Right renal cortex interstitium (tissue), 3 donors: ENCODE data around the gene ZNF407. TPM values are rescaled to one million over a fixed set of nuclear protein-coding genes. Genes with fewer than 3 reads are reported as not detected.
"Not testable (repeated sequence)": the region's sequence is repeated elsewhere in the genome, so short reads cannot be mapped to it uniquely, and the experiment has no call there.

Experiments
- DNase-seq, 3 donors: peaks; one replicate each; pipeline ENCODE4 v3.0.0-alpha.2; 2013; ENCODE audit warnings: low read depth in 3 of 3, low spot score in 2 of 3
- polyA plus RNA-seq, 3 donors: library from polyadenylated mRNA; unstranded; fragments of 120-200 nt; gene quantifications; one replicate each; pipeline ENCODE4 v1.2.1, GENCODE V29; 2013; ENCODE audit not compliant: insufficient read length in 3 of 3

Gene ZNF407
- polyA plus RNA-seq, 3 donors = 9.9 to 11.6 (median 10.9) TPM

DNA sequence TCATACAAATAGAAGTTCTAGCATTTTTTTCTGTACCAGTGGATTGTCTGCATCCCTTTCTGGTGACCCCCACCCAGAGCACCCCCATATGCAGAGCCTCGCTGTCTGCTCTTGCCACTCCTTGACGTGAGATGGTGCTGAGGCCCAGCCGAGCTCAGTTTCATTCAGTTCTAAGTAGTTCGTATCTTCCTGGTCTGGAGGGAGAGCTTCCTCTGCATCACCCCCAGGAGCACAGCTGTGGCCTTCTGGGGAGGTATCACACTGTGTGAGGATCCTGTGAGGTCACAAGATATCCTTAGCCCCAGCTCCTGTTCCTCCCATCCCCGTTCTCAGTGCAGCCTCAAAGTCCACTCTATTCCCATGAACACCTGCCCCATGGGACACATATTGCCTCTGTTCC, 478.6 kb downstream of the ZNF407 start:
- no peak for DNase-seq

DNA sequence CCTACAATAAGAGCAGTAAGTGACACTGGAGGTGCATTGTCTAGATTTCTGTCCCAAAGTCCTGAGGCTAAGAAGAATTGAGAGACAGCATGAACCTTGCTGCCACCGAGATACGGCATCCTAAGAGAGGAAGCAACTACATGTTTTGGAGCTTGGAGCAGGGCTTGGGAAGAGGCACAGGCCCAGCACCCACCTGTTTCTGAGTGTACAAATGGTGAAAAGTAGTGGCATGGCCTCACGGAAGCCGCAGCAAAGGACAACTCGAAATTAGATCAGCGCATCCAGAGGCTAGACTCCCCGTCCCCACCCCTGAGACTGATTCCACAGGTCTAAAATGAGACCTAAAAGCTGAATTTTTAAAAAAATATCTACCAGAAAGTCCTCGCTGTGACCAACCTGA, 483.8 kb downstream of the ZNF407 start:
- no peak for DNase-seq

DNA sequence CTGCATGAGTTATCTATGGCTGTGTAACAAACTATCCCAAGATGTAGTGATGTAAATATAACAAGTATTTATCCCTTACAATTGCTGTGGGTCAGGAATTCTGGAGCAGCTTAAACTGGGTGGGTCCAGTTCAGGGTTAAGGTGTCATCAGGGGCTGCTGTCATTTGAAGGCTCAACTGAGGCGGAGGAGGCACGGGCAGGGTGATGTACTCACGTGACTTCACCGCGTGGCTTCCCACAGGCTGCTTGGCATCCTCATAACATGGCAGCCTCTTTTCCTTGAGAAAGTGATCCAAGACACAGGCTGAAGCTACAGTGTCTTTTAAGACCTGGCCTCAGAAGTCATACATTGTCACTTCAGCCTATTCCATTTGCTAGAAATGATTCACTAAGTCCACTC, 485.5 kb downstream of the ZNF407 start:
- no peak for DNase-seq

DNA sequence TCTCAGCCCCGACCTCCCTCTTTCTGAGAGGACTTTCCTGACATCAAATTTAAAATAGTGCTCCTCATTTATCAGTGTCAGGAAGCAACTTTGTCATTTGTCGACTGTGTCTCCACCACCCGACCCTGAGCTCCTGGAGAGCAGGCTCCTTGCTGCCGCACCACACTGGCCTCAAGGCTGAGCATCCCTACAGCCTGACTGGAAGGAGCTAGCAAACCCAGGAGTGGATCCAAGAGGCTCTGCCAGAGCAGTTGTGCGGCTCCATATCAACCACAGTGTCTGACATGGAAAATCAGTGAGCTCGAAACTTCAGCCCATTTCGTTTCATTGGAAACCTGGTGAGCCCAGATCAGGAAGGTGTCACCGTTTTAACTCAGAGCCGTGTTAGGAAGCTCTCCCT, 486.1 kb downstream of the ZNF407 start:
- DNase-seq = no peak

DNA sequence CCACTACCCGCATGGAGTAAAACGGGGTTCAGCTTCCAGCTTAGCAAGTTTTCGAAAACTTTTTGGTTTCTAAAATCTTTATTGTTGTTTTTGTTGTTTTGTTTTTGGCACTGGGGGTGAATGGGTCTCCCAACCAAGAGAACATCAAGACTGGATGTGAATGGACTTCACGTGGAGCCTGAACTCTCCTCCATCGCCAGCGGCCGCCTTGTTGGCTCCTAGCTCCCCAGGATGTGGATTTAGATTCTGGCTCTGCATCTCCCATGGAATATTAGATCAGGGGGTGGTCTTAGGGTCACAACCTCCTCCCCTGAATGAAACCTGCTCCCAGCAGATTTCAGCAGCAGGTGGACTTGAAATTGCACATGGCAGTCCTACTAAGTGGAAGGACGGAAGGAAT, 488.0 kb downstream of the ZNF407 start:
- not testable (repeated sequence) for DNase-seq

DNA sequence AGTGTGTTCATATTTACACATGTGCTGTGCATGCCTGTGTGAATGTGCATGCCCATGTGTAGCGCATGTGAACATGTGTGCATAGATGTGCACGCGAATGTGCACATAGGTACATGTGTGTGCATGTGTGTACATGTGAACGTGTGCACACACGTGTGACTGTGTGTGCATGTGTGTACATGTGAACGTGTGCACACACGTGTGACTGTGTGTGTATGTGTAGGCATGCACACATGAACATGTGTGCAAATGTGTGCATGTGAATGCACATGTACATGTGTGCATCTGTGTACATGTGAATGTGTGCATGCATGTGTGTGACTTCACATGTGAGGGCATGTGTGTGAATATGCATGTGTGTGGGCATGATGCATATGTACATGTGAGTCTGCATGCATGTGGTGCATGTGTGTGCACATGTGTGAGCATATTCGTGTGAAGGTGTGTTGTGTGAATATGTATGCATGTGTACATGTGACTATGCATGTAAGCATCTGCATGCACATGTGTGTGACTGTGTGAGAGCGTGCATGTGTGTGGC, 488.9 kb downstream of the ZNF407 start:
- DNase-seq = no peak

DNA sequence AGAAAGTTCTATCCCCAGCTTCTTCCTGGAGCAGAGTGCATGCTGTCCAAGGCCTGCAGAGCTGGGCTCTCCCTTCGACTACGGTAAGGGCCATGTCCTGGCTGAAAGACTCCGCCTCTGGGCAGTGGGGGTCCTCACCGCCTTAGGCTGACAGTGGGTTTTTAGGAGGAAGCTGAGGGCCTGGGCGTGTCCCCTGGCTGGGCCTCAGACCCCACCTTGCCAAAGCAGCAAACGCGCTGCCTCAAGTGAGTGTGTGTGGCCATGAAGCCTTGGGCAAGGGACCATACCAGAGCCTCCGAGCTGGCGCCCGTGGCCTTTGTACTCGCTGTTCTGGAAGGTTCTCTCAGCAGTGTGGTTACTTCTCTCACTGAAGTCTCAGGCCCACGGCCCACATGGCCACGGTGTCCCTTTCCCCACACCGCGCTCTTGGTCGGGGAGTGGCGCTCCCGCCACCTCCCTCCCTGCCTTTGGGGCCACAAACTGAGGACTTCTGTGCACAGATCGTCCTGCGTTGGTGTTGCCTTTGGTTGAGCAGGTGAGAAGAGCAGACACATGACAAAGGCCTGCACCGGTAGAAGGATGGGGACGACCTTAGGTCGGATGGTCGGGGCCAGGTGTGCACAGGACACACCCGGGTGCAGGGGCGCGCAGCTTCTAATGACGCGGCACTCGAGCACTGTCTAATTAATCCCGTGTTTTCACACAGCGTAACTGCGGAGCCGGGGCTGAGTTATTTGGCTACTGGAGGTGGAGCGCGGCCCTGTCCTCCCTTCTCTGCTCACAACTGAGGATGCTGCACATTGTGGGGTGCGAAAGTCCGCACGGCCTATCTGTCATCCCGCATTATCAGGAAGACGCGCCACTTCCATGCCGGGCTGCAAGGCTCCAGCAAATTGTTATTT, 489.7 kb downstream of the ZNF407 start:
- no peak for DNase-seq

DNA sequence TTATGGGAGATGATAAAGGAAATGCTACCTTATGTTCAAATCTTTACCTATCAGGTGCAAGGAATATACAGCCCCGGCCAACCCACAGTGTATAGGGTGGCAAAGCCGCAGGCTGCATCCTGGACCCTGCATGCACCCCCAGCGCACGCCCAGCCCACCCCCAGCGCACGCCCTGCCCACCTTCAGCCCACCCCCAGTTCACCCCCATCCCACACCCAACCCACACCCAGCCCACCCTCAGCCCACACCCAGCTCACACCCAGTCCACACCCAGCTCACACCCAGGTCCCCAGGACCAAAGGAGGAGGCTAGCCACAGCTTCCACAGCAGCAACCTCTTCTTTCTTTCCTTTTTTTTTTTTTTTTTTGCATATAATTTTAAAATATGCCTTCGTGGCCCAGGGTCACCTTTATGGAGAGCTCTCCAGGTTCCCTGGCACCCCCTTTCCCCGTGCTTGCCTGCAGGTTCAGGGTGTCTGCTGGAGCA, 490.4 kb downstream of the ZNF407 start:
- no peak for DNase-seq

DNA sequence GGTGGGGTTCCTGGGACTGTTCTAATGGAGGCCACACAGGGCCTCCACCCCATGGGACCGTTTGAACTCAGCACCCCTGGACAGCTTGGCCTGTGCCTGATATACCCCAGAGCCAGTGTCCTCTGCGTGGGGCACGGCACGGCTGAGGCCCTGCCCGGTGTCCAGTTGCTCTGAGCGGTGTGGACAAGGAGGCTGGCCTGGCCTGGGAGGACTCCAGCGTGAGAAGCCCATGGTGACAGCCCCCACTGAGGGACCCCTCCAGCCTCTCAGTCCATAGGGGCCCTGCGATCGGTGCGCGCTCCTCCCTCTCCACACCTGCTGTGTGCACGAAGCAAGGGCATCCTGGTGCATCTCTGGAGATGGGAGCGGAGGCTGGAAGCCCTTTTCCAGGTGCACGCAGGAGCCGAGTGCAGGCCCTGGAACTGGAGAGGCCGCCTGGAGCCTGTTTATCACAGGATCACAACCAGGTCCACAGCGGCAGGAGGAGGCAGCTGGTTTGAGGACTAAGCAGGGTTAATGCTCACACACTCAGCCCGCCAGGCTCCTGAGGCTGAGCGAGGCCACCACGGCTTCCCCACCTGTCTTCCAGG, 491.0 kb downstream of the ZNF407 start:
- DNase-seq = no peak

DNA sequence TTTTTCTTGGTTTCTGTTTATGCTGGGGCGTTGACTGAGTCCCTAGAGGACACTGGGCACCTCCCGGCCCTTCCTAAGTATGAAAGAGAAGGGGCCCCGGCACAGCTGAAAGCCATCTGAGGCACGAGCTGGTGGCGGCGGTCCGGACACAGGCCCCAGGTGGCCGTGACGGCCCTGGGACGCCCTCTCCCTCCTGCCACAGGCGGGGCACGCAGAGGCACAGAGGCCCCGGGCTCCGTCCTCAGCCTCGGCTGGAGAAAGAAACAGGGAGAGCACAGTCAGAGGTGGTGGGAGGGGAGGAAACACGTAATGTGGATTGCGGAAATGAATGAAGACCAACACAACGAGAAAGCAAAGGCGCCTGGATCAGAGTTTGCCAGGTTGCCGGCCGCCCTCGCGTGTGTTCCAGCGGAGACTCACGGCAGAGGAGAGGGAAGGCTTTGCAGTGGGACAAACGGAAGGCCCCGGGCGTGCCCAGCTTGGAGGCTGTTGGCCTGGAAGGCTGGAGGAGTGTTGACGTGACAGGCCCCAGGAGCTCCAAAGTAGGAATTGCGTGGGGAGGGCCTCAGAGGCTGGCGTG, 492.2 kb downstream of the ZNF407 start:
- DNase-seq = no peak

DNA sequence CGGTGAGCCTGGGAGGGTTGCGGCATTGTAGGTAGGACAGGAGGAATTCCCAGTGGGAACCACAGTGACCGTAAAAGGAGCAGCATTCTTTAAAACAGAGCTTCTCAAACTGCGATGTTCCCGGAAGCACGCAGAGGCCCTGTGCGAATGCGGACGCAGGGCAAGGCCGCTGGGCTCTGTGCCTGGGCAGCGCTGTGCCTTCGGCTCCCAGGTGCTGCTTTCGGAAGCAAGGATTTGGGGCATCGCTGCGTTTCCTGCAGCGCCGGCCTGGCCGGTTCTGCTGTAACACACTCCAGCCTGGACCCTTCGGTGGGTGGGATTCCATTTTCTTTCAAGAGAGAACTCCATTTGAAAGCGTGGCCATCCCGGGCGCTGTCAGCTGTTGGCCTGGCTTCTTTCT, 492.7 kb downstream of the ZNF407 start:
- DNase-seq = no peak

DNA sequence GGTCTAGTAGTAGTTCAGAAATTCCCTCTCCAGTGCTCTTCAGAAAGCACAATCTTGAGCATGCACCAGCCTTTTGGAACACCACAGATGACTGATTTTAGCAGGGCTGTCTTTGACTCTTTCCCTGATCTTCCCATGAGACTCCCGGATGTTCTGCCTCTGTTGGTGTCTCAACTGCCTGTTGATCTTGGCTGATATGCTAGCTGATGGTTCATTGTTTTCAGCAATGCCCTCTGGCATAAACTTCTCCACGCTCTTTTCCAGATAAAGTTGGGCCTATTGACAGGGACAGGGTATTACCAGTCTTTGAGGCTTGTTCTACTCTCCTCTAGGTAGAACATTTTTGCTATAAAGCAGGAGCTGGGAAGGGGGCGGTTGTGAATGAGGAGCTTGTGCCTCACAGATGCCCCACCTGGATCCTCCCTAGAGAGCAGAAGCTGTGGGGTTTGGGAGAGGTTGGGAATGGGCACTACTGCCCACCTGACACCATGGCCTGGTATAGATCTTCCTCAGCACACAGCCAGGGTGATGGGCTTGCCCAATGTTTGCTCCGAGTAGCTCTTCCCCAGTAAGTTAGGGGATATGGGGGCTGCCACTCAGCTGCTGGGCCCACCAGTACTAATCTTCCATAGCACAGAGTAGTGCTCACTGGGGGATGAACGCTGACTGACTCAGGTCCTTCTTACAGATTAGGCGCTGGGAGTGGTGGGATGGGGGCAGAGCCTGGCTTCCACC, 500.0 kb downstream of the ZNF407 start:
- DNase-seq = no peak

DNA sequence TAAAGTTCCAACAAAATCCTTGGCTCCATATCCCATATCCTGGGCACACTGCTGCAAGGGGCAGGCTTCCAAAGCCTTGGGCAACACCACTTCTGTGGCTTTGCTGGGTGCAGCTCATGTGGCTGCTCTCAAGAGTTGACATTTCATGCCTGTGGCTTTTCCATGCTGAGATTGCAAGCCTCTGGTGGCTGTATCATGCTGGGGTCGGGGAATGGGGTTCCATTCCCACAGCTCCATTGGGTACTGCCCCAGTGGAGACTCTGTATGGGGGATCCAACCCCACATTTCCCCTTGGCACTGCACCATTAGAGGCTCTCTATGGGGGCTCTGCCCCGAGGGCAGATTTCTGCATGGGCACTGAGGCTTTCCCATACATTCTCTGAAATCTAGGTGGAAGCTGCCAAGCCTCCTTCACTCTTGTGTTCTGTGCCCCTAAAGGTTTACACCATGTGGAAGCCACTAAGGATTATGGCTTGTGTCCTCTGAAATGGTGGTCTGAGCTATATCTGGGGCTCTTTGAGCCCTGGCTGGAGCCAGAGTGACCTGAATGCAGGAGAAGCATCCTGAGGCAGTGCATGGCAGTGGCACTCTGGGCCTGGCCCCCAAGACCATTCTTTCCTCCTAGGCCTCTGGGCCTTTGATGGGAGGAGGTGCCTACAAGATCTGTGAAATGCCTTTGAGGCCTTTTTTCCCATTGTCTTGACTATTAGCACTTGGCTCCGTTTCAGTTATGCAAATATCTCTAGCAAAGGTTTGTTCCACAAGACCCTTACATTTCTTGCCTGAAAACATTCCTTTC, 503.4 kb downstream of the ZNF407 start:
- DNase-seq = no peak

DNA sequence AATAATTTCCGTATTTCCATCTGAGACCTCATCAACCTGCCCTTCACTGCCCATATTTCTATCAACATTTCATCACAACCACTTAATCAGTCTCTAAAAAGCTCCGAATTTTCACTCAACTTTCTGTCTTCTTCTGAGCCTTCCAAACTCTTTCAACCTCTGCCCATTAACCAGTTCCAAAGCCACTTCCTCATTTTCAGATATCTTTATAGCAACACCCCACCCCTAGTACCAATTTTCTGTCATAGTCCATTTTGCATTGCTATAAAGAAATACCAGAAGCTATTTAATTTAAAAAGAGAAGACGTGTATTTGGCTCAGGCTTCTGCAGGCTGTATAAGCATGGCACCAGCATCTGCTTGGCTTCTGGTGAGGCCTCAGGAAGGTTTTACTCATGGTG, 504.2 kb downstream of the ZNF407 start:
- no peak for DNase-seq

DNA sequence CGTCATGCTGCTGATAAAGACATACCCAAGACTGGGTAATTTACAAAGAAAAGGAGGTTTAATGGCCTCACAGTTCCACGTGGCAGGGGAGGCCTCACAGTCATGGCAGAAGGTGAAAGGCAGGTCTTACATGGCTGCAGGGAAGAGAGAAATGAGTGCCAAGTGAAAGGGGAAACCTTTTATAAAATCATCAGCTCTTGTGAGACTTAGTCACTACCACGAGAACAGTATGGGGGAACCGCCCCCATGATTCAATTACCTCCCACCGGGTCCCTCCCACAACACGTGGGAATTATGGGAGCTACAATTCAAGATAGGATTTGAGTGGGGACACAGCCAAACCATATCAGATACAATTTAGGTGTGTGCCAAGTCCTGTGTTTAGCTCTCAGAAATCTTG, 506.4 kb downstream of the ZNF407 start:
- not testable (repeated sequence) for DNase-seq

DNA sequence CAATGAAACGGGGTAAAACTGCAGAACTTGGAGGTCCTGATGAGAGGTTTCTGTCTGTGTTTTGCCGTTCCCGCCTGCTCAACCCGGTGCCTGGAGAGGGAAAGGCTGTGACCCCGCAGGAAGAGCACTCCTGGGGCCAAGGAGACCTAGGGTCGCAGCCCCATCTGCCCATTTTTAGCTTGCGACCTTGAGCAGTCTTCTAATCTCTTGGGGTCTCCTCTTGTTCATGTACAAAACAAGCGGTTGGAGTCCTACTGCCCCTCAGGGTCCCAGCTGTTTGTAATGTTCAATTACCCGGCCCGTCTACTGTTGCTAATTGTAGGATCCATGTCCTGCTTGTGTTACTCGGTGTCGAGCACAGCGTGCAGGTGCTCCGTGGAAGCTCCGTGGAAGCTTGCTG, 506.8 kb downstream of the ZNF407 start:
- DNase-seq = no peak

DNA sequence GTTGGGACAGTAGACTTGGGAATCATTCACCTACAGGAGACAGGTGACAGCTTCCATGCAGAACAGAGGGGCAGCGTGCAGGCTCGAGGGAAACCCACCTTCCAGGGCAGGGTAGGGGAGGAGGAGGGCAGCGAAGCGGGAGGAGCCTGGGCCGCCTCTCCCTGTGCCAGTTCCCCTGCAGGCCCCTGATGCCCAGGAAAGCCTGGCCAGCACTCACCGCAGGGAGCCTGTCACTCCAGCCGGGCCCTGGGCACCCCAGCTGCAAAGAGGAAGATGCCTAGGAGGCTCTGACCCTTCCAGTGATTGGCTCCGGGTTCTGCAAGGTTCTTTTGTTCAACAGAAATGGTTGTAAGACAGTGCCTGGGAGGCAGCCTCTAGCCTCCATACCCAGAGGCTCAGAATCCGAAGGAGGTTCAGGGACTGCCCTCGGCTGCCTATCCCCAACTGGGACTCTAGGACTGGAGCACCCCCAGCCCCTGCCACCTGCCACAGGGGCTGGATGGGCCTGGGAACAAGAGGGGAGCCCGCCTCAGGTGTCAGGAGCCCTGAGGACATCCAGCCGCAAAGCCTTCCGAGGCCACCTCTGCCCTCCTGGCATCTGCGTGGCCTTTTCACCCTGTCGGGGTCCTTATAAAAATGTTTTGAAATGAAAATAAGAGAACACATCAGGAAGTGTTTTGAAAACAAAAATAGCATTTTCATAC, 508.0 kb downstream of the ZNF407 start:
- no peak for DNase-seq

DNA sequence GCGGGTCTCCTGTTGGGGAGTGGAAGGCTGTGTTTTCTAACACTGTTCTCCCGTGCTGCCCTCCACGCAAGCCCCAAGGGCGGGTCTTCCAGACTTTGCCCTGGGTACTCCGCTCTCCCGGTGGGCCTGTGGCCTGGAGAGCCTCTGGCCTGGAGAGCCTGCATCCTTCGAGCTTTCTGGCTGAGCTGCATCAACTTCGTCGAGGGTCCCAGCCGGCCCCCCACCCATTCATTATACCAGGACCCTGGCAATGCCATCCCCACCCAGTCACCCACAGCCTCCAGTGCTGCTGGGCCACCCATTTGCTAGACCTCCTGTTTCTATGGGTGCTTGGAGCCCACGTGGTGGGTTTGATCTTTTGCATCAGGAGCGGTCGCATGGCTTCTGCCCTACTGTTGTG, 509.1 kb downstream of the ZNF407 start:
- DNase-seq = no peak

DNA sequence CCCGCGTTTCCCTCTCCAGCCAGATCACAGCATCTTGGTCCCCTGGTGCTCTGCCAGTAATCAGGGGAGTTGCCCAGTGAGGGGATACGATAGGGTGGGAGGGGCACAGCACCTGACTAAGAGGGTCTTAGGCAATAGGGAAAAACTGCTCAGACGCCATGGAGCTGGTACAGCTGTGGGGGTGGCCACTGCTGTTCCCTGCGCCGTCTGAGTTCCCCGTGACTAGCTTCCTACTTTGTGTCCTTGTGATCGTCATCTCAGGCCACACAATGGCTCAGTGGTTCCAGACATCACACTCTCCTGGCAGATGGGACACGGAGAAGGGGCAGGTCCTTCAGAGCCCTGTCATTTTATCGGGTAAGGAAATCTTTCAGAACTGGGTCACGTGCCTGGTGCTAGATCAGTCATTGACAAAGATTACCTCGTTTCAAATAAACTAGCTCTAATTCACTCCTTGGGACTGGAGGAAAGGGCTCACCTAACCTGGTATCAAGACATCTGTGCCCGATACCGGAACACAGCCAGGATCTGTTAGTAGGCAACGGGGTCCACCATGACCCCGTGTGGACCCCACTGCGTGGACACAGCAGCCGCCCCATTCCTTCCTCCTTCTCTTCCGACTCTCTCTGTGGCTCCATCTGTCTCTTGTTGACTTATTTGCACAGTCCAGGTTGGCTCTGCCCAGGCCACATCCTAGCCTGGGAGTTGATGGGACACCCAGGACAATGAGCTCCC, 509.7 kb downstream of the ZNF407 start:
- DNase-seq = no peak
